Lung microvascular endothelial cell (primary cell): ENCODE measurements around the gene PRTN3. TPM values are rescaled to one million over a fixed set of nuclear protein-coding genes. Genes with fewer than 3 reads are reported as not detected.

Experiments
- DNase-seq, 2 donors: peaks; one replicate each; pipeline versions ENCODE4 v3.0.0 to v3.0.0-alpha.2; 2010; ENCODE audit warnings: low read depth in 2 of 2
- total RNA-seq: library from RNA; depleted of rRNA; stranded (reverse); fragments of >200 nt; gene quantifications from 2 replicates; pipeline ENCODE4 v1.2.1, GENCODE V29; 2014

The PRTN3 gene
- total RNA-seq, 1 donor from 2014 or later = not detected

- DNase-seq = no peak
These were observed 56.2 kb downstream of the PRTN3 start for GRCh38 chr19:896999-897398.

DNA sequence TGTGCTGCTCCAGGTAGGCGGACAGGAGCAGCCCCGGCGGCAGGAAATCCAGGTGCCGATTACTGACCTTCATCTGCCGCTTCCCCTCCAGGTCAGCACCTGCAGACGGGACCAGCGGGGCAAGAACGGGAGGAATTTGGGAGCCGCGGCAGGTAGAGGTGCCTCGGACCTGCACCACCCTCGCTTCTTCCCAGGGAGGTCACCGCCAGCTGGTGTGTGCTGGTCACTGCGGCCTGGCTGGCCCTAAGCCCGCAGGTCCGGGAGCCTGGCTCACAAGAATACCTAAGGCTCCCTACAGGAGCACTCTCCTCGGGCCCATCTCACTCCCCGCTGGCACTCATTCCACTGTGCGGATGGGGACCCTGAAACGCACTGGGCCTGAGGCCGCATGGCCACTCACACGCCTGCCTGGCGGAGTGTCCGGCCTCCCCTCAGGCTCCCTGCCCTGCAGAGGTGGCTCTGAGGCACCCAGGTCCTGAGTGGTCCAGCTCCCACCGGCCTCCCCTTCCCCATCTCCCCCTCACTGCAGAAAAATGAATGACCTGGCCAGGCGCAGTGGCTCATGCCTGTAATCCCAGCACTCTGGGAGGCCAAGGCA, 56.7 kb downstream of the PRTN3 start:
- no peak for DNase-seq

Other genes starting within 250 kb of the PRTN3 start
- 14.4 and 18.8 TPM in 2 replicates for gene POLRMT, start 207.5 kb upstream of the PRTN3 start, total RNA-seq
- gene FGF22, start 201.1 kb upstream of the PRTN3 start, total RNA-seq = not detected in 2 replicates
- 25.5 and 27.8 TPM in 2 replicates for gene RNF126, start 177.8 kb upstream of the PRTN3 start, total RNA-seq
- gene FSTL3, start 164.6 kb upstream of the PRTN3 start, total RNA-seq = 5.0 and 5.2 TPM in 2 replicates
- not detected in 2 replicates for gene PRSS57, start 145.5 kb upstream of the PRTN3 start, total RNA-seq
- gene PALM, start 132.1 kb upstream of the PRTN3 start, total RNA-seq = 23.1 and 36.9 TPM in 2 replicates
- under 0.01 TPM in 1 of 2 replicates, not detected in the other for gene MISP, start 89.9 kb upstream of the PRTN3 start, total RNA-seq
- gene PTBP1, start 43.5 kb upstream of the PRTN3 start, total RNA-seq = 113 and 124 TPM in 2 replicates
- gene PLPPR3, start 19.0 kb upstream of the PRTN3 start, total RNA-seq = under 0.01 and 0.44 TPM in 2 replicates
- not detected in 2 replicates for gene AZU1, start 13.2 kb upstream of the PRTN3 start, total RNA-seq
- not detected in 2 replicates for gene ELANE, start 11.3 kb downstream of the PRTN3 start, total RNA-seq
- 1.2 and 3.9 TPM in 2 replicates for gene CFD, start 18.7 kb downstream of the PRTN3 start, total RNA-seq
- gene MED16, start 52.2 kb downstream of the PRTN3 start, total RNA-seq = 19.0 TPM in 2 replicates
- gene RNU6-9, start 52.5 kb downstream of the PRTN3 start, total RNA-seq = not detected in 2 replicates
- gene R3HDM4, start 72.2 kb downstream of the PRTN3 start, total RNA-seq = 27.2 and 28.8 TPM in 2 replicates
- not detected in 2 replicates for gene KISS1R, start 76.3 kb downstream of the PRTN3 start, total RNA-seq
- 6.8 and 9.5 TPM in 2 replicates for gene ARID3A, start 85.0 kb downstream of the PRTN3 start, total RNA-seq
- 74.4 and 88.5 TPM in 2 replicates for gene WDR18, start 143.3 kb downstream of the PRTN3 start, total RNA-seq
- gene GRIN3B, start 159.4 kb downstream of the PRTN3 start, total RNA-seq = under 0.01 and 0.44 TPM in 2 replicates
- 29.4 and 43.8 TPM in 2 replicates for gene TMEM259, start 180.1 kb downstream of the PRTN3 start, total RNA-seq
- not detected in 2 replicates for gene RNU6-2, start 180.5 kb downstream of the PRTN3 start, total RNA-seq
- 59.1 and 83.9 TPM in 2 replicates for gene CNN2, start 185.6 kb downstream of the PRTN3 start, total RNA-seq
- gene ABCA7, start 199.1 kb downstream of the PRTN3 start, total RNA-seq = 3.1 and 3.4 TPM in 2 replicates
- gene ARHGAP45, start 226.2 kb downstream of the PRTN3 start, total RNA-seq = 17.7 and 19.6 TPM in 2 replicates